ENCODE results near the gene STMN3. TPM values are rescaled to one million over a fixed set of nuclear protein-coding genes. Genes with fewer than 3 reads are reported as not detected.

Gene STMN3
- total RNA-seq, 1 experiment from 2014 or later: 65.6 TPM

DNA sequence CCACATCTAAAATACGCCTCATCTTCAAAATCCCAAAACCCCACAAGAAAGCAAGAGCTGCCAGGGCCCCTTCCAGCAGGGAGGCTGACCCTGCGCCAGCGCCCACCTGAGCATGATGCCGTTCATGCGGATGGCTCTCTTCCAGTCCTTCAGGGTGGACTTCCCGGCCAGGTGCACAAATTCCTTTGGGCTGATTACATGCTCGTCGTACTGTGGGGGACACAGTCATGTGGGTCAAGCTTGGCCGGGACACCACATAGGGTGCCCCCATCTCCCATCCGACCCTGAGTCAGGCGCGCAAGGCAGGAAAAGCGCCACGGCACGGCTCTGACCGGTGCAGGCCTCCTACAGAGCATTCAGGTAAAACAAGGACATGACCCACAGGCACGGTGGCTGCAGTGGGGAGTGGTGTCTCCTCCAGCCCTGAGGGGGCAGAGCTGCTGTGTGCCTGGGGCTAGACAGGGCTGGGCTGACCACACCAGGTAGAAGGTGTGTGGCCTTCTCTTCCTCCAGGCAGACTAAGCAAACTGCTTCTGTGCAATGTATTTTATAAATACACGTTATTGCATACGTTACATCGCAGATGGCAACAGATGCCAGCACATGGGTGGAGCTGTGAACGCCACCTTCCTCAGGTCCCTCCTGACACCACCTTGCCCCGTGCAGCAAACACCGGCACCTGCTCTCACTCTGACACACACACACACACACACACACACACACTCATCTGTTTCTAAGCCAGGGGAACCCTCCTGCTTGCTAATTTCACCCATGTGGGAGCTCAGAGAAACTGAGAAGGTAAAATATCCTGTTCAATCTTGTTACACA, 55.4 kb downstream of the STMN3 start:
- CTCF ChIA-PET: interaction anchor here (0.7 to 1.6 kb wide), 3 partner anchors 44 to 60 kb away, joined by 3 to 6 read pairs (median 3); no protein-coding TSS in a partner anchor
- Mint-ChIP-seq H3K4me3 (no peak overlapping the region), H3K9me3 (no peaks in the 10 kb centered on the region), H3K27ac (no peak overlapping the region), H3K4me1 (no peaks in the 10 kb centered on the region), H3K27me3 (ENCODE audit: low read depth) (no peaks in the 10 kb centered on the region), H3K36me3 (peaks cover 18% of the 10 kb centered on the region)
- POLR2A ChIA-PET: no interaction called here
- ATAC-seq (no peak), DNase-seq (ENCODE audit: low spot score) (no peak)
- TF ChIP-seq RORB (CRISPR knock-in tag; IDR thresholded peaks at IDR 0.05): no peak
- TF ChIP-seq, protein P1, sequence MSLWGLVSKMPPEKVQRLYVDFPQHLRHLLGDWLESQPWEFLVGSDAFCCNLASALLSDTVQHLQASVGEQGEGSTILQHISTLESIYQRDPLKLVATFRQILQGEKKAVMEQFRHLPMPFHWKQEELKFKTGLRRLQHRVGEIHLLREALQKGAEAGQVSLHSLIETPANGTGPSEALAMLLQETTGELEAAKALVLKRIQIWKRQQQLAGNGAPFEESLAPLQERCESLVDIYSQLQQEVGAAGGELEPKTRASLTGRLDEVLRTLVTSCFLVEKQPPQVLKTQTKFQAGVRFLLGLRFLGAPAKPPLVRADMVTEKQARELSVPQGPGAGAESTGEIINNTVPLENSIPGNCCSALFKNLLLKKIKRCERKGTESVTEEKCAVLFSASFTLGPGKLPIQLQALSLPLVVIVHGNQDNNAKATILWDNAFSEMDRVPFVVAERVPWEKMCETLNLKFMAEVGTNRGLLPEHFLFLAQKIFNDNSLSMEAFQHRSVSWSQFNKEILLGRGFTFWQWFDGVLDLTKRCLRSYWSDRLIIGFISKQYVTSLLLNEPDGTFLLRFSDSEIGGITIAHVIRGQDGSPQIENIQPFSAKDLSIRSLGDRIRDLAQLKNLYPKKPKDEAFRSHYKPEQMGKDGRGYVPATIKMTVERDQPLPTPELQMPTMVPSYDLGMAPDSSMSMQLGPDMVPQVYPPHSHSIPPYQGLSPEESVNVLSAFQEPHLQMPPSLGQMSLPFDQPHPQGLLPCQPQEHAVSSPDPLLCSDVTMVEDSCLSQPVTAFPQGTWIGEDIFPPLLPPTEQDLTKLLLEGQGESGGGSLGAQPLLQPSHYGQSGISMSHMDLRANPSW (CRISPR knock-in tag; conservative IDR thresholded peaks at IDR 0.05; ENCODE audit: low read depth): no peak
- TF ChIP-seq, protein P2, sequence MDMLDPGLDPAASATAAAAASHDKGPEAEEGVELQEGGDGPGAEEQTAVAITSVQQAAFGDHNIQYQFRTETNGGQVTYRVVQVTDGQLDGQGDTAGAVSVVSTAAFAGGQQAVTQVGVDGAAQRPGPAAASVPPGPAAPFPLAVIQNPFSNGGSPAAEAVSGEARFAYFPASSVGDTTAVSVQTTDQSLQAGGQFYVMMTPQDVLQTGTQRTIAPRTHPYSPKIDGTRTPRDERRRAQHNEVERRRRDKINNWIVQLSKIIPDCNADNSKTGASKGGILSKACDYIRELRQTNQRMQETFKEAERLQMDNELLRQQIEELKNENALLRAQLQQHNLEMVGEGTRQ (CRISPR knock-in tag; IDR thresholded peaks at IDR 0.05): no peak

DNA sequence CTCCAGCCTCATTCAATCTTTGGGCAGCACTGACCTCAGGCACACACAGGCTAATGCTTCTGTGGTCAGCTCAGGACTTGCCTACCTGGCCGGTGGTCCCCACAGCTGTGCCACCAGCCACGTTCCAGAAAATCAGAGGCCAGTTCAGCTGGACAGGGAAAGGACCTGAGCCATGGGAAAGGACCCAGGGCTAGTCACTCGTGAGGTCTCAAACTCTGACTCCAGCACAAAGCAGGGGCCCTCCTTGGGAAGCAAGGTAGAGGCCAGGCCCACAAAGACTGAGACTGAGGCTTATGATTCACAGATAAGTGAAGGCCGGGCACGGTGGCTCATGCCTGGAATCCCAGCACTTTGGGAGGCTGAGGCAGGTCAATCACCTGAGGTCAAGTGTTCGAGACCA, 56.8 kb downstream of the STMN3 start:
- DNase-seq (ENCODE audit: low spot score) (no peak), ATAC-seq (no peak)
- Mint-ChIP-seq H3K4me3 (no peak overlapping the region), H3K4me1 (no peaks in the 10 kb centered on the region), H3K27me3 (ENCODE audit: low read depth) (no peaks in the 10 kb centered on the region), H3K9me3 (no peaks in the 10 kb centered on the region), H3K27ac (no peak overlapping the region), H3K36me3 (peaks cover 8% of the 10 kb centered on the region)
- TF ChIP-seq, protein P3, sequence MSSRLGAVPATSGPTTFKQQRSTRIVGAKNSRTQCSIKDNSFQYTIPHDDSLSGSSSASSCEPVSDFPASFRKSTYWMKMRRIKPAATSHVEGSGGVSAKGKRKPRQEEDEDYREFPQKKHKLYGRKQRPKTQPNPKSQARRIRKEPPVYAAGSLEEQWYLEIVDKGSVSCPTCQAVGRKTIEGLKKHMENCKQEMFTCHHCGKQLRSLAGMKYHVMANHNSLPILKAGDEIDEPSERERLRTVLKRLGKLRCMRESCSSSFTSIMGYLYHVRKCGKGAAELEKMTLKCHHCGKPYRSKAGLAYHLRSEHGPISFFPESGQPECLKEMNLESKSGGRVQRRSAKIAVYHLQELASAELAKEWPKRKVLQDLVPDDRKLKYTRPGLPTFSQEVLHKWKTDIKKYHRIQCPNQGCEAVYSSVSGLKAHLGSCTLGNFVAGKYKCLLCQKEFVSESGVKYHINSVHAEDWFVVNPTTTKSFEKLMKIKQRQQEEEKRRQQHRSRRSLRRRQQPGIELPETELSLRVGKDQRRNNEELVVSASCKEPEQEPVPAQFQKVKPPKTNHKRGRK (CRISPR knock-in tag; IDR thresholded peaks at IDR 0.05; ENCODE audit: borderline replicate concordance): no peak
- TF ChIP-seq, protein P4, sequence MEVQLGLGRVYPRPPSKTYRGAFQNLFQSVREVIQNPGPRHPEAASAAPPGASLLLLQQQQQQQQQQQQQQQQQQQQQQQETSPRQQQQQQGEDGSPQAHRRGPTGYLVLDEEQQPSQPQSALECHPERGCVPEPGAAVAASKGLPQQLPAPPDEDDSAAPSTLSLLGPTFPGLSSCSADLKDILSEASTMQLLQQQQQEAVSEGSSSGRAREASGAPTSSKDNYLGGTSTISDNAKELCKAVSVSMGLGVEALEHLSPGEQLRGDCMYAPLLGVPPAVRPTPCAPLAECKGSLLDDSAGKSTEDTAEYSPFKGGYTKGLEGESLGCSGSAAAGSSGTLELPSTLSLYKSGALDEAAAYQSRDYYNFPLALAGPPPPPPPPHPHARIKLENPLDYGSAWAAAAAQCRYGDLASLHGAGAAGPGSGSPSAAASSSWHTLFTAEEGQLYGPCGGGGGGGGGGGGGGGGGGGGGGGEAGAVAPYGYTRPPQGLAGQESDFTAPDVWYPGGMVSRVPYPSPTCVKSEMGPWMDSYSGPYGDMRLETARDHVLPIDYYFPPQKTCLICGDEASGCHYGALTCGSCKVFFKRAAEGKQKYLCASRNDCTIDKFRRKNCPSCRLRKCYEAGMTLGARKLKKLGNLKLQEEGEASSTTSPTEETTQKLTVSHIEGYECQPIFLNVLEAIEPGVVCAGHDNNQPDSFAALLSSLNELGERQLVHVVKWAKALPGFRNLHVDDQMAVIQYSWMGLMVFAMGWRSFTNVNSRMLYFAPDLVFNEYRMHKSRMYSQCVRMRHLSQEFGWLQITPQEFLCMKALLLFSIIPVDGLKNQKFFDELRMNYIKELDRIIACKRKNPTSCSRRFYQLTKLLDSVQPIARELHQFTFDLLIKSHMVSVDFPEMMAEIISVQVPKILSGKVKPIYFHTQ (CRISPR knock-in tag; IDR thresholded peaks at IDR 0.05): no peak
- TF ChIP-seq ZNF671 (CRISPR knock-in tag; IDR thresholded peaks at IDR 0.05) (no peak), ESRRA (CRISPR knock-in tag; IDR thresholded peaks at IDR 0.05; ENCODE audit: borderline replicate concordance) (no peak), ZNF317 (CRISPR knock-in tag; IDR thresholded peaks at IDR 0.05; ENCODE audit: borderline replicate concordance, low read depth) (no peak), ZBTB21 (CRISPR knock-in tag; IDR thresholded peaks at IDR 0.05; ENCODE audit: borderline replicate concordance) (no peak), PRRX2 (CRISPR knock-in tag; IDR thresholded peaks at IDR 0.05) (no peak)
- TF ChIP-seq, protein P5, sequence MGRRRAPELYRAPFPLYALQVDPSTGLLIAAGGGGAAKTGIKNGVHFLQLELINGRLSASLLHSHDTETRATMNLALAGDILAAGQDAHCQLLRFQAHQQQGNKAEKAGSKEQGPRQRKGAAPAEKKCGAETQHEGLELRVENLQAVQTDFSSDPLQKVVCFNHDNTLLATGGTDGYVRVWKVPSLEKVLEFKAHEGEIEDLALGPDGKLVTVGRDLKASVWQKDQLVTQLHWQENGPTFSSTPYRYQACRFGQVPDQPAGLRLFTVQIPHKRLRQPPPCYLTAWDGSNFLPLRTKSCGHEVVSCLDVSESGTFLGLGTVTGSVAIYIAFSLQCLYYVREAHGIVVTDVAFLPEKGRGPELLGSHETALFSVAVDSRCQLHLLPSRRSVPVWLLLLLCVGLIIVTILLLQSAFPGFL (CRISPR knock-in tag; IDR thresholded peaks at IDR 0.05; ENCODE audit: borderline replicate concordance): no peak
- TF ChIP-seq, protein P6, sequence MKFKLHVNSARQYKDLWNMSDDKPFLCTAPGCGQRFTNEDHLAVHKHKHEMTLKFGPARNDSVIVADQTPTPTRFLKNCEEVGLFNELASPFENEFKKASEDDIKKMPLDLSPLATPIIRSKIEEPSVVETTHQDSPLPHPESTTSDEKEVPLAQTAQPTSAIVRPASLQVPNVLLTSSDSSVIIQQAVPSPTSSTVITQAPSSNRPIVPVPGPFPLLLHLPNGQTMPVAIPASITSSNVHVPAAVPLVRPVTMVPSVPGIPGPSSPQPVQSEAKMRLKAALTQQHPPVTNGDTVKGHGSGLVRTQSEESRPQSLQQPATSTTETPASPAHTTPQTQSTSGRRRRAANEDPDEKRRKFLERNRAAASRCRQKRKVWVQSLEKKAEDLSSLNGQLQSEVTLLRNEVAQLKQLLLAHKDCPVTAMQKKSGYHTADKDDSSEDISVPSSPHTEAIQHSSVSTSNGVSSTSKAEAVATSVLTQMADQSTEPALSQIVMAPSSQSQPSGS (CRISPR knock-in tag; IDR thresholded peaks at IDR 0.05; ENCODE audit: borderline replicate concordance, low read depth): no peak
- TF ChIP-seq, protein P7, sequence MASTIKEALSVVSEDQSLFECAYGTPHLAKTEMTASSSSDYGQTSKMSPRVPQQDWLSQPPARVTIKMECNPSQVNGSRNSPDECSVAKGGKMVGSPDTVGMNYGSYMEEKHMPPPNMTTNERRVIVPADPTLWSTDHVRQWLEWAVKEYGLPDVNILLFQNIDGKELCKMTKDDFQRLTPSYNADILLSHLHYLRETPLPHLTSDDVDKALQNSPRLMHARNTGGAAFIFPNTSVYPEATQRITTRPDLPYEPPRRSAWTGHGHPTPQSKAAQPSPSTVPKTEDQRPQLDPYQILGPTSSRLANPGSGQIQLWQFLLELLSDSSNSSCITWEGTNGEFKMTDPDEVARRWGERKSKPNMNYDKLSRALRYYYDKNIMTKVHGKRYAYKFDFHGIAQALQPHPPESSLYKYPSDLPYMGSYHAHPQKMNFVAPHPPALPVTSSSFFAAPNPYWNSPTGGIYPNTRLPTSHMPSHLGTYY (CRISPR knock-in tag; IDR thresholded peaks at IDR 0.05): no peak
- POLR2A ChIA-PET: no interaction called here
- CTCF ChIA-PET: no interaction called here

Measured in WTC11 (cell line).